ENCODE measurements around the gene PEX5.
A peak's percentile ranks its signal among the peaks of the same experiment; 100 is the strongest.
"Not testable (repeated sequence)": the region's sequence is repeated elsewhere in the genome, so short reads cannot be mapped to it uniquely, and the experiment has no call there.

PEX5 gene

DNA sequence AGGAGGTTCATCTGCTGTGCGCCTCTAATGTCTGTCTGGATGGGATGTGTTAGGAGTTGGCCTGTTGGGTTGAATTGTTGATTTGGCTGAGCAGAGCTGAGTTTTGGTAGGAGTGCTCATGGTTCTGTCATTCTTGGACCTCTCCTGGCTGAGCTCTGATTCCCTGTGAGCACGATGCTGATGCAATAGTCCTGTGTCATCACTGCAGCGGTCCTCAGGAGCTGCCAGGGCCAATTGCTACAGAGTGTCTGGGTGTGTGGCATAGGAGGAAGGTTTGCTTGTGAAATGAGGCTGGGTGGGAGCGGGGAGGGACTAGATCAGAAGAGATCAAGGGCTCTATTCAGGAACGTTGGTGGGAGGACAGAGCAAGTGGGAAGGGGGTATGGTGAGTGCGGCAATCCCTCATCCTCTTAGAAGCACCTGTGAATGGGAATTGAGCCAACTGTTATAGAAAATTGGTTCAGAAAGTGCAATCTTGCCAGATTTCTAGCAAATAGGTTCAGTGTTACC, 21.2 kb downstream of the PEX5 start:
- peak in 1 of 51 donors; percentile 39 for DNase-seq

GRCh38 chr12:7212678-7213077, 23.2 kb downstream of the PEX5 start:
- DNase-seq, result no peak

DNA sequence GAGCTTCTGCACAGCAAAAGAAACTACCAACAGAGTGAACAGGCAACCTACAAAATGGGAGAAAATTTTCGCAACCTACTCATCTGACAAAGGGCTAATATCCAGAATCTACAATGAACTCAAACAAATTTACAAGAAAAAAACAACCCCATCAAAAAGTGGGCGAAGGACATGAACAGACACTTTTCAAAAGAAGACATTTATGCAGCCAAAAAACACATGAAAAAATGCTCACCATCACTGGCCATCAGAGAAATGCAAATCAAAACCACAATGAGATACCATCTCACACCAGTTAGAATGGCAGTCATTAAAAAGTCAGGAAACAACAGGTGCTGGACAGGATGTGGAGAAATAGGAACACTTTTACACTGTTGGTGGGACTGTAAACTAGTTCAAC, 24.3 kb downstream of the PEX5 start:
- not testable (repeated sequence) for DNase-seq

DNA sequence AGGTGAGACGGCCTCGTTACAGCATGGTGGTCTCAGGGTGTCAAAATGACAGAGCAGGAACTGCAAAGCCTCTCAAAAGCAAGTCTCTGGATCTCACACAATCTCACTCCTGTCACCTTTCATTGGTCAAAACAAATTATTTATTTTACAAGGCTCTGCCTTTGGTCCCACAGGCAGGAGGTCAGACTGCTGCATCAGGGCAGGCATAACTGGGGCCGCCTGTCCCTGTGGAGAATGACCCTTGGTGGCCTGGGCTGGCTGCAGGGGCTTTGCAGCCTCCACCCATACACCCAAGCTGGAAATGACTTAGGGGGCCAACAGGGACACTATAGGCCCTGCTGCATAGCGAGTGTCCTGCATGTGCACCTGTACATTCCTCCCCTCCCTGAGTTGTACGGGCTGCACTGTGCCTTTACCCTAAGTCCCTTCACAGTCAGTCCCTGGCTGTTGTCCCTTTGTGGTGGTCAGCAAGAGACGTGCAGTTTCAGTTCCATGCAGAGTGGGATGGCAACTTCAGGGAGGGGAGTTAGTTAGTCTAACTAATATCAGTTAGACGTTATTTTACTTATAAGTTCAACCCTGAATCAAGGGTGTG, 28.1 kb downstream of the PEX5 start:
- no peak for DNase-seq

GRCh38 chr12:7219599-7220243, 30.2 kb downstream of the PEX5 start:
- DNase-seq, result peak in 42 of 51 donors; percentile 1 to 72 (median 28)

DNA sequence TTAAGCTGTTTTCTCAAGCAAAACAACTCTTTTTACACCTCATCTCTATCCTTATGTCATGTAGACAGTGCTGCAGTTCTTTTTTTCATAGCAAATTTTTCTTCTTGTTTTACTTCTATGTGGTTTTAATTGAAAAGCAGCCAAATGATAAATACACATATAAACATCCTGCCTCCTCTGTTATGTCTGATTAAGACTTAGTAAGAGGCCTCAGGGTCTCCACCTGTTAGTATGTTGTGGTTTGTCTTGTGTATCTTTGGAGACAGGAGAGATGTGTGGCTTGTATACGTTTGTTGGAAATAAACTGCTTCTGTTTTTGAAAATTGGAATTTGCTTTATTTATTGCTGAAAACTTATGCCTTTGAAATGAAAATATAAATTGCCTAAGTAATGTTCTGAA, 32.0 kb downstream of the PEX5 start:
- DNase-seq, result no peak

DNA sequence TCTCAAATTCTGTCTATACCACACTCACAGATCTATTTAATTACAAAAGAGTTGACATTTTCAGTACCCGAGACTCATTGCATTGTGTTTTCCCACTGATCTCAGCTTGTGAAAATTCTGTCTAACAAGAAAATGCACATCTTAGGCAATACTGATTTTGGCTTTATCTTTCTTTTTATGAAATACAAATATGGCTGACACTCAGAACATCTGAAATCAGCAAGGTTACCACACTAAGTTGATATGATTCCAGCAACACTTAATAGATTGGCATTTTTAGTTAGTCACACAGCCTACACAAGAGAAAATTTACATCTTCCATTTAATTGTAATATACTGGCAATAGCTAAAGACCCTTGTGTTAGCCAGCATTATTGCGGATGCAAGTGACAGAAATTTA, 40.3 kb downstream of the PEX5 start:
- DNase-seq, result no peak

DNA sequence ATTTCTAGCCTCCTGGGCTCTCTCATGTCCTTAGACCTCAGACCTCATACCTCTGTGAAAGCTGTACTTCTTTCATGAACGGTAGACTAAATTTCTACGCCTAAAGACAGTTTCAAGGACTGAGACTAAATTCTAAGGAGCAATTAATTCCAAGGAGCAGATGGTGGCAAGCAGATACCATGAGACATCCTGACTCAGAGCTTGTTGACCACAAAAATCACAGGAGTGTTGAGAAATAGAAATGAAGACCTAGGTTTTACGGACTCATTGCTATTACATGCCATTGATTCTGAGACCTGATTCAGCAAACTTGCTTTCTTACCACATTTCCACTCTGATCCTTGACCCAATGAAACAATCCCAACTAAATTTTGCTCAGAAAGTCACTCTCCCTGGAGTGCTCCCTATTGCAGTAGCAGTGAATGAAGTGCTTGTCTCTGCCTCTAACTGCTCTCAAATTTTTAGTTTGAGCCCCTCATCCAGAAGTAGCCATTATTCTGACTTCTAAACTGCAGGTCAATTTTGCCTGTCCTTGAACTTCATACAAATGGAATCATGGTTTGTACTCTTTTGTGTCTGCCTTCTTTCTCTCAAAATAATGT, 52.0 kb downstream of the PEX5 start:
- DNase-seq, result no peak

- no peak for DNase-seq
Observed at GRCh38 chr12:7242176-7243101, 53.0 kb downstream of the PEX5 start.

- not testable (repeated sequence) for DNase-seq
Observed at GRCh38 chr12:7251328-7251996, 62.0 kb downstream of the PEX5 start.

GRCh38 chr12:7259060-7259459, 69.6 kb downstream of the PEX5 start:
- no peak for DNase-seq
